Measurements from ENCODE around the gene SHROOM3.
"Not testable (repeated sequence)": the region's sequence is repeated elsewhere in the genome, so short reads cannot be mapped to it uniquely, and the experiment has no call there.

SHROOM3 gene

GRCh38 chr4:76714226-76714625, 279.2 kb downstream of the SHROOM3 start:
- DNase-seq (ENCODE audit: low read depth in 1 of 2, low spot score in 1 of 2), result no peak

- DNase-seq (ENCODE audit: low read depth in 1 of 2, low spot score in 1 of 2), result no peak
These were observed 281.0 kb downstream of the SHROOM3 start for GRCh38 chr4:76716020-76716419.

- DNase-seq (ENCODE audit: low read depth in 1 of 2, low spot score in 1 of 2), result no peak
These were observed 281.6 kb downstream of the SHROOM3 start for GRCh38 chr4:76716658-76717057.

- no peak for DNase-seq (ENCODE audit: low read depth in 1 of 2, low spot score in 1 of 2)
These were observed 282.4 kb downstream of the SHROOM3 start for GRCh38 chr4:76717431-76717830.

- DNase-seq (ENCODE audit: low read depth in 1 of 2, low spot score in 1 of 2), result no peak
These were observed 283.0 kb downstream of the SHROOM3 start for GRCh38 chr4:76718021-76718420.

GRCh38 chr4:76718831-76719230, 283.8 kb downstream of the SHROOM3 start:
- DNase-seq (ENCODE audit: low read depth in 1 of 2, low spot score in 1 of 2), result no peak

GRCh38 chr4:76720121-76720520, 285.1 kb downstream of the SHROOM3 start:
- no peak for DNase-seq (ENCODE audit: low read depth in 1 of 2, low spot score in 1 of 2)

- not testable (repeated sequence) for DNase-seq (ENCODE audit: low read depth in 1 of 2, low spot score in 1 of 2)
These were observed 287.1 kb downstream of the SHROOM3 start for GRCh38 chr4:76722146-76722545.

GRCh38 chr4:76722838-76723237, 287.8 kb downstream of the SHROOM3 start:
- no peak for DNase-seq (ENCODE audit: low read depth in 1 of 2, low spot score in 1 of 2)

GRCh38 chr4:76723373-76723772, 288.3 kb downstream of the SHROOM3 start:
- no peak for DNase-seq (ENCODE audit: low read depth in 1 of 2, low spot score in 1 of 2)

- DNase-seq (ENCODE audit: low read depth in 1 of 2, low spot score in 1 of 2), result no peak
These were observed 288.9 kb downstream of the SHROOM3 start for GRCh38 chr4:76723924-76724323.

- no peak for DNase-seq (ENCODE audit: low read depth in 1 of 2, low spot score in 1 of 2)
These were observed 290.0 kb downstream of the SHROOM3 start for GRCh38 chr4:76725039-76725438.

GRCh38 chr4:76726176-76726575, 291.1 kb downstream of the SHROOM3 start:
- no peak for DNase-seq (ENCODE audit: low read depth in 1 of 2, low spot score in 1 of 2)

- no peak for DNase-seq (ENCODE audit: low read depth in 1 of 2, low spot score in 1 of 2)
These were observed 291.6 kb downstream of the SHROOM3 start for GRCh38 chr4:76726631-76727030.

GRCh38 chr4:76727934-76728333, 292.9 kb downstream of the SHROOM3 start:
- DNase-seq (ENCODE audit: low read depth in 1 of 2, low spot score in 1 of 2), result not testable (repeated sequence)

GRCh38 chr4:76729460-76729859, 294.4 kb downstream of the SHROOM3 start:
- DNase-seq (ENCODE audit: low read depth in 1 of 2, low spot score in 1 of 2), result no peak

GRCh38 chr4:76729980-76730379, 295.0 kb downstream of the SHROOM3 start:
- DNase-seq (ENCODE audit: low read depth in 1 of 2, low spot score in 1 of 2), result no peak

GRCh38 chr4:76732246-76732645, 297.2 kb downstream of the SHROOM3 start:
- no peak for DNase-seq (ENCODE audit: low read depth in 1 of 2, low spot score in 1 of 2)

- DNase-seq (ENCODE audit: low read depth in 1 of 2, low spot score in 1 of 2), result no peak
These were observed 298.2 kb downstream of the SHROOM3 start for GRCh38 chr4:76733068-76733771.

- DNase-seq (ENCODE audit: low read depth in 1 of 2, low spot score in 1 of 2), result no peak
These were observed 301.4 kb downstream of the SHROOM3 start for GRCh38 chr4:76736414-76736813.

GRCh38 chr4:76737180-76737579, 302.2 kb downstream of the SHROOM3 start:
- DNase-seq (ENCODE audit: low read depth in 1 of 2, low spot score in 1 of 2), result no peak

- no peak for DNase-seq (ENCODE audit: low read depth in 1 of 2, low spot score in 1 of 2)
These were observed 302.7 kb downstream of the SHROOM3 start for GRCh38 chr4:76737771-76738085.

GRCh38 chr4:76738086-76738931, 303.3 kb downstream of the SHROOM3 start:
- DNase-seq (ENCODE audit: low read depth in 1 of 2, low spot score in 1 of 2), result no peak
